ENCODE measurements around the gene LFNG. TPM values are rescaled to one million over a fixed set of nuclear protein-coding genes. Genes with fewer than 3 reads are reported as not detected.

Gene LFNG
- total RNA-seq, 1 experiment from 2014 or later: 0.19 TPM

DNA sequence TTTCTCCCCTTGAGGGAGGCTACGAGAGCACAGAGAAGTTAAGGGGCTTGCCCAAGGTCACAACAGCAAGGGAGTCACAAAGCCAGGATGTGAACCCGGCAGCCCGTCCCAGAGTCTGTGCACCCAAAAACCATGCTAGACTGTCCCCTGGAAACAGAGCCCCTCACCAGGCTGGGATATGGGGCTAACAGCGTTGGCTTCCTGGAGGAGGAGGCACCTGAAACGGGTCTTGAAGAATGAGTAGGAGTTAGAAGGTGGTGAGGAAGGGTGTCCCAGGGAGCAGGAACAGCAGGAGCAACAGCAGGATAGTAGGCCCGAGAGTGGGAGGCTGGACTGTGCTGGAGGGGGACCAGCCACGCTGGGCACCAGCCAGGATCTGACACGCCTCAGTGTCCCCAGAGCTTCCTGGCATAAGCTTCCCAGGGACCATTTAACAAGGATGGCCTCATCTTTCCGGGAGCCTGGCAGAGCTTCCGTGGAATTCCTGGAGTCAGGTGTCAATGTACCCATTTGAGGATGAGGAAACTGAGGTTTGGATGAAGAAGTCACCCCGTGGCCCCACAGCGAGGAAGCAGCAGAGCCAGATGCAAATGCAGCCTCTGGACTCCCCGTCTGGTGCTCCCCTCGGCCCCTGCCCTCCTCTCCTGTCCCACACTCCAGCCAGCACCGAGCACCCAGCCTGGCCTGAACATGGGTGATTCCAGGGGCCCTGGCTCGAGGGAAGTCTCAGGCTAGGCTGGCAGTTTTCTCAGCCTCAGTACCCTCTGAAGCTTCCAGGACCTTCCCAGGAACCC, 40.1 kb upstream of the LFNG start:
- Histone ChIP-seq H3K4me3 (ENCODE audit: low read length) (no peak overlapping the region), H3K4me2 (ENCODE audit: low read depth, low read length, poor library complexity, severe bottlenecking) (no peak overlapping the region), H3K9me3 (ENCODE audit: low read length) (no peaks in the 10 kb centered on the region), H3K27ac (ENCODE audit: low read length) (no peak overlapping the region), H4K20me1 (ENCODE audit: insufficient read depth, low read depth, low read length) (no peaks in the 10 kb centered on the region), H2AFZ (ENCODE audit: low read length) (no peak overlapping the region), H3K9me2 (replicated peaks; ENCODE audit: insufficient read depth, low read length) (no peaks in the 10 kb centered on the region), H3K27me3 (ENCODE audit: low read length) (no peaks in the 10 kb centered on the region), H3K79me2 (ENCODE audit: low read length) (no peaks in the 10 kb centered on the region), H3K4me1 (ENCODE audit: low read length) (no peaks in the 10 kb centered on the region), H3K9ac (ENCODE audit: low read length) (no peak overlapping the region), H3K36me3 (ENCODE audit: insufficient read depth, low read length) (no peaks in the 10 kb centered on the region)
- no peak for DNase-seq

DNA sequence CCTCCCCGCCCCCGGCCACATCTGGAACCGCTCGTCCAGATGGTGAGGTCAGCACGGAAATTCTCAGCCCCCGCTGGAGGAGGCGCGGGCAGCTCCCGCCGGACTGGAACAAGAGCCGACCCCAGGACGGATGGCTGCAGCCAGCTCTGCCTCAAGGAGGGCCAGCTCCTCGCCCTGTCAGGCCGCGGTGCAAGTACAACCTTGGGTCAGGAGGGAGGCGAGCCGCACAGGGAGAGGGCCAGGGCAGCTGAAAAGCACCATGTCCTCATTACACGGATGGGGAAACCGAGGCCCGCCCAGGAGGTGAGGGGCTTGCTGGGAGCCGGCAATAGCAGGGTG, 39.5 kb upstream of the LFNG start:
- no peaks in the 10 kb centered on the region for H4K20me1 ChIP-seq (ENCODE audit: insufficient read depth, low read depth, low read length)
- H3K4me1 ChIP-seq (ENCODE audit: low read length): no peaks in the 10 kb centered on the region
- H3K27ac ChIP-seq (ENCODE audit: low read length): no peak overlapping the region
- H3K4me2 ChIP-seq (ENCODE audit: low read depth, low read length, poor library complexity, severe bottlenecking): no peak overlapping the region
- H3K79me2 ChIP-seq (ENCODE audit: low read length): no peaks in the 10 kb centered on the region
- no peaks in the 10 kb centered on the region for H3K9me2 ChIP-seq (replicated peaks; ENCODE audit: insufficient read depth, low read length)
- H3K4me3 ChIP-seq (ENCODE audit: low read length): no peak overlapping the region
- no peak overlapping the region for H3K9ac ChIP-seq (ENCODE audit: low read length)
- DNase-seq: no peak
- H3K36me3 ChIP-seq (ENCODE audit: insufficient read depth, low read length): no peaks in the 10 kb centered on the region
- H2AFZ ChIP-seq (ENCODE audit: low read length): no peak overlapping the region
- no peaks in the 10 kb centered on the region for H3K9me3 ChIP-seq (ENCODE audit: low read length)
- H3K27me3 ChIP-seq (ENCODE audit: low read length): no peaks in the 10 kb centered on the region

DNA sequence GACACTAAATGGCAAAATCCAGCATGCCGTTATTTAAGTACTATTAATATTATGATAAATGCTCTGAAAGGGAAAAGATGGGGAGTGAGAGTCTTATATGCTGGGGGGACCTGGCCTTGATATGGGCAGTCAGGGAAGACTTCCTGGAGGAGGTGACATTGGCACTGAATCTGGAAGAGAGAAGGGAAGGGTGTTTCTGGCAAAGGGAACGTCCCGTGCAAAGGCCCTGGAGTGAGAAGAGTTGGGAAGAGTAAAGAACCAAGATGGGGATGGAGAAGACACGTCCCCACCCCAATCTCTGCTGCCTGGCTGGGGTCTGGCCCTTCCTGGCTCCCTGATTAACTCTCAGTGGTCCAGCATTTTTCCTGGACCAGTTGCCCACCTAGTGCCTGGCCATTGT, 38.4 kb upstream of the LFNG start:
- H3K27ac ChIP-seq (ENCODE audit: low read length): no peak overlapping the region
- no peak overlapping the region for H3K4me2 ChIP-seq (ENCODE audit: low read depth, low read length, poor library complexity, severe bottlenecking)
- DNase-seq: no peak
- no peaks in the 10 kb centered on the region for H3K9me3 ChIP-seq (ENCODE audit: low read length)
- no peaks in the 10 kb centered on the region for H3K4me1 ChIP-seq (ENCODE audit: low read length)
- H3K9me2 ChIP-seq (replicated peaks; ENCODE audit: insufficient read depth, low read length): no peaks in the 10 kb centered on the region
- no peak overlapping the region for H3K9ac ChIP-seq (ENCODE audit: low read length)
- H3K36me3 ChIP-seq (ENCODE audit: insufficient read depth, low read length): no peaks in the 10 kb centered on the region
- no peak overlapping the region for H2AFZ ChIP-seq (ENCODE audit: low read length)
- no peak overlapping the region for H3K4me3 ChIP-seq (ENCODE audit: low read length)
- no peaks in the 10 kb centered on the region for H3K79me2 ChIP-seq (ENCODE audit: low read length)
- no peaks in the 10 kb centered on the region for H3K27me3 ChIP-seq (ENCODE audit: low read length)
- H4K20me1 ChIP-seq (ENCODE audit: insufficient read depth, low read depth, low read length): no peaks in the 10 kb centered on the region

DNA sequence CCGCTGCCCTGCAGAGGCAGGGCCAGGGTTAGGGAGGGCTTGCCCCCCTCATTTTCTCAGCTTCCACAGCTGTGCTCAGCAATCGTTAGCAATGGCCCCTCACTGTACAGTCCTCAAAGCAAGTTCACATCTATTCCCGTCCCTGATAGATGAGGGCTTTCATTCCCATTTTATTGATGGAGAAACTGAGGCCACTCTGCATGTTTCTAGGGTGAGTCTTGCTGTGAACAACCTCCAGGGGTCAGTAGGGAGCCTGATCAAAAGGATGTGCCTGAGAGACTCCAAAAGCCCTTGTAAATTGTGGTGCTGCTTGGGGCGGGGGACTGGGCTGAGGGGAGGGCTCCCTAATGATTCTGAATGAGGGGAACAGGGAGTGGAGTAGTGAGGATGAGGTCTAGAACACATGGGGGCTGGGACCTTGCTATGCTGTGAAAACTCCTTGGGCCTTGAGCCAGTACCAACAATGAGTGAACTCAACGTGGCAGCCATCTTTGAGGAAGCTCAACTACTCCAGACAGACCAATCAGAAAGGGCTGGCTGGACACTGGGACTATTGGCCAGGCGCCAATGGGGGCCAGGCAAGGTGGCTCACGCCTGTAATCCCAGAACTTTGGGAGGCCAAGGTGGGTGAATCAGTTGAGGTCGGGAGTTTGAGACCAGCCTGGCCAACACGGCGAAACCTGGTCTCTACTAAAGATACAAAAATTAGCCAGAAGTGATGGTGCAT, 36.7 kb upstream of the LFNG start:
- no peaks in the 10 kb centered on the region for H3K9me2 ChIP-seq (replicated peaks; ENCODE audit: insufficient read depth, low read length)
- no peaks in the 10 kb centered on the region for H3K27me3 ChIP-seq (ENCODE audit: low read length)
- peak; percentile 52 for DNase-seq
- H3K9me3 ChIP-seq (ENCODE audit: low read length): no peaks in the 10 kb centered on the region
- no peaks in the 10 kb centered on the region for H4K20me1 ChIP-seq (ENCODE audit: insufficient read depth, low read depth, low read length)
- no peak overlapping the region for H3K4me3 ChIP-seq (ENCODE audit: low read length)
- no peak overlapping the region for H3K4me2 ChIP-seq (ENCODE audit: low read depth, low read length, poor library complexity, severe bottlenecking)
- no peaks in the 10 kb centered on the region for H3K36me3 ChIP-seq (ENCODE audit: insufficient read depth, low read length)
- H3K9ac ChIP-seq (ENCODE audit: low read length): no peak overlapping the region
- H2AFZ ChIP-seq (ENCODE audit: low read length): no peak overlapping the region
- H3K4me1 ChIP-seq (ENCODE audit: low read length): no peaks in the 10 kb centered on the region
- no peak overlapping the region for H3K27ac ChIP-seq (ENCODE audit: low read length)
- H3K79me2 ChIP-seq (ENCODE audit: low read length): no peaks in the 10 kb centered on the region

DNA sequence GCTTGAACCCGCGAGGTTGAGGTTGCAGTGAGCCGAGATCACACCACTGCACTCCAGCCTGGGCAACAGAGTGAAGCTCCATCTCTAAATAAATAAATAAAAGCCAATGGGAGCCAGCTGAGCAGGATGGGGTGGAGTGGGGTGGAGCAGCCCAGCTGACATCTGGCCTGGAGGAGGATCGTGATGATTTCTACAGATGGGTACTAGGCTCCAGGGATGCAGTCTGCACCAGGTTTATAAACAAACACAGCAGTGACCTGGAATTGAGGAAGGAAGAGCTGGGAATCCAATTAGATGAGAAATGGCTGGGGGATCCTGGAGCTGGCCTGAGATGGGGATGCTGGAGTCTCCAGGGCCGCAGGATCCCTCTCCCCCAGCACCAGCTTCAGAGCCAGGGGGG, 36.1 kb upstream of the LFNG start:
- Histone ChIP-seq H3K27me3 (ENCODE audit: low read length) (no peaks in the 10 kb centered on the region), H3K4me3 (ENCODE audit: low read length) (no peak overlapping the region), H3K4me2 (ENCODE audit: low read depth, low read length, poor library complexity, severe bottlenecking) (no peak overlapping the region), H3K36me3 (ENCODE audit: insufficient read depth, low read length) (no peaks in the 10 kb centered on the region), H3K79me2 (ENCODE audit: low read length) (no peaks in the 10 kb centered on the region), H3K9ac (ENCODE audit: low read length) (no peak overlapping the region), H3K9me3 (ENCODE audit: low read length) (no peaks in the 10 kb centered on the region), H4K20me1 (ENCODE audit: insufficient read depth, low read depth, low read length) (no peaks in the 10 kb centered on the region), H3K9me2 (replicated peaks; ENCODE audit: insufficient read depth, low read length) (no peaks in the 10 kb centered on the region), H2AFZ (ENCODE audit: low read length) (no peak overlapping the region), H3K27ac (ENCODE audit: low read length) (no peak overlapping the region), H3K4me1 (ENCODE audit: low read length) (no peaks in the 10 kb centered on the region)
- DNase-seq: no peak

DNA sequence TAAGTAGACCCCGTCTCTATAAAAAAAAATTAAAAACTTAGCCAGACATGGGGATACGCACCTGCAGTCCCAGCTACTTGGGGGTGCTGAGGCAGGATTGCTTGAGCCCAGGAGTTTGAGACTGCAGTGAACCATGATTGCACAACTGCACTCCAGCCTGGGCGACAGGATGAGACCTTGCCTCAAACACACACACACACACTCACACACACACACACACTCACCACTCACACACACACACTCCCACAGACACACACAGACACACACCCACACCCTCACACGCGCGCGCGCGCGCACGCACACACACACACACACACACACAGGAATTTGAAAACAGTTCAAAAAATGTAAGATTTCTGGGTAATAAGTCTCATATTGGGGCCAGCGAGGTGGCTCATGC, 34.7 kb upstream of the LFNG start:
- Histone ChIP-seq H3K27me3 (ENCODE audit: low read length) (no peaks in the 10 kb centered on the region), H3K9ac (ENCODE audit: low read length) (no peak overlapping the region), H3K4me1 (ENCODE audit: low read length) (no peaks in the 10 kb centered on the region), H3K4me3 (ENCODE audit: low read length) (no peak overlapping the region), H3K36me3 (ENCODE audit: insufficient read depth, low read length) (no peaks in the 10 kb centered on the region), H2AFZ (ENCODE audit: low read length) (no peak overlapping the region), H3K9me2 (replicated peaks; ENCODE audit: insufficient read depth, low read length) (no peaks in the 10 kb centered on the region), H3K79me2 (ENCODE audit: low read length) (no peaks in the 10 kb centered on the region), H3K27ac (ENCODE audit: low read length) (no peak overlapping the region), H4K20me1 (ENCODE audit: insufficient read depth, low read depth, low read length) (no peaks in the 10 kb centered on the region), H3K4me2 (ENCODE audit: low read depth, low read length, poor library complexity, severe bottlenecking) (no peak overlapping the region), H3K9me3 (ENCODE audit: low read length) (no peaks in the 10 kb centered on the region)
- DNase-seq: no peak

DNA sequence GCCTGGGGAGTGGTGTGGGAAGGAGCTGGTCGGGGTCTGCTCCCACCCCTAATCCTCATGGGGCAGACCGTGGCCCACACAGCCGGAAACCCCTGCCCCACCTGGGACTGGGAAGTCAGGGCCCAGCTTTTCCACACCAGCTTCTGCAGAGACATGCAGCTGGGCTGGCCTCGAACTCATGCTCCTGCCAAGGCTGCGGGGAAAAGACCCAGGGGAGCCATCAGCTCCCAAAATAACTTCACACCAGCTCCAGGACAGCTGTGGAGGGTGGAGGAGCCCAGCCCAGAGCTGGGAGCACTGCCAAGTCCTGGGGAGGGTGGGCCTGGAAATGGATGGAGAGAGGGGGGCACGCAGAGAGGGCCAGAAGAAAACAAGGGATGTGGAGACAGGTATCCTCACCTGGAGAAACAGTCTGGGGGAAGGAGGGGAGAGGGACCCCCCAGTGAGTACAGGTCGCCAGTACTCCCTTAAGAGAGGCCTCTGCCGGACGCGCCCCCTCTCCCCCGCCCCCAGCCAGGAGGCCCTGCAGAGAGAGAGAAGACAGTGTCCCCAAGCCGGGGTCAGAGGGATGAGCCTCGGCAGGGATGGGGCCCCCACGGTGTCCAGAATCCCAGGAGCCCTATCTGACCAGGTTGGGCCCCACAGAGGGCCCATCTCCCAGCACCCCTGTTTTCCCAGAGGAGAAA, 31.8 kb upstream of the LFNG start:
- Histone ChIP-seq H3K4me3 (ENCODE audit: low read length) (no peak overlapping the region), H3K79me2 (ENCODE audit: low read length) (no peaks in the 10 kb centered on the region), H3K27ac (ENCODE audit: low read length) (no peak overlapping the region), H3K9me2 (replicated peaks; ENCODE audit: insufficient read depth, low read length) (no peaks in the 10 kb centered on the region), H3K4me2 (ENCODE audit: low read depth, low read length, poor library complexity, severe bottlenecking) (no peak overlapping the region), H3K4me1 (ENCODE audit: low read length) (no peaks in the 10 kb centered on the region), H3K9me3 (ENCODE audit: low read length) (no peaks in the 10 kb centered on the region), H4K20me1 (ENCODE audit: insufficient read depth, low read depth, low read length) (no peaks in the 10 kb centered on the region), H3K36me3 (ENCODE audit: insufficient read depth, low read length) (no peaks in the 10 kb centered on the region), H3K27me3 (ENCODE audit: low read length) (no peaks in the 10 kb centered on the region), H2AFZ (ENCODE audit: low read length) (no peak overlapping the region), H3K9ac (ENCODE audit: low read length) (no peak overlapping the region)
- no peak for DNase-seq

DNA sequence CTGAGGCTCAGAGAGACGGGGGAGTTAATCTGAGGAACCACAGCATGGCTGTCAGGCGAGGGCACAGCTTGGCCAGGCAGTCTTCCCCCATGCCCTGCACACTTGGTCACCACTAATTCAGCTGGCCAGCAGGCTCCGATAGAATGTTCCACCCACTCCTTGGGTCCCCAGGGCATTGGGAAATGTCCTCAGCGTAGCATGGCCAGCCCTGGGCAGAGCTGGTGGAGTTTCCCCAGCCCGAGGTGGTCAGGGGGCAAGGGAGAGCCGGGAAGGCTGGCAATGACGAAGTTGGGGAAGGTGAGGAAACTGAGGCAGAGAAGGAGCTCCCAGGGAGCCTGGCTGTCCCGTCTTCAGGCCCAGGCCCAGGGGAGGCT, 31.3 kb upstream of the LFNG start:
- no peaks in the 10 kb centered on the region for H3K9me3 ChIP-seq (ENCODE audit: low read length)
- no peak overlapping the region for H3K4me2 ChIP-seq (ENCODE audit: low read depth, low read length, poor library complexity, severe bottlenecking)
- H2AFZ ChIP-seq (ENCODE audit: low read length): no peak overlapping the region
- no peak overlapping the region for H3K4me3 ChIP-seq (ENCODE audit: low read length)
- DNase-seq: no peak
- no peak overlapping the region for H3K9ac ChIP-seq (ENCODE audit: low read length)
- no peak overlapping the region for H3K27ac ChIP-seq (ENCODE audit: low read length)
- H3K9me2 ChIP-seq (replicated peaks; ENCODE audit: insufficient read depth, low read length): no peaks in the 10 kb centered on the region
- no peaks in the 10 kb centered on the region for H3K36me3 ChIP-seq (ENCODE audit: insufficient read depth, low read length)
- H4K20me1 ChIP-seq (ENCODE audit: insufficient read depth, low read depth, low read length): no peaks in the 10 kb centered on the region
- no peaks in the 10 kb centered on the region for H3K79me2 ChIP-seq (ENCODE audit: low read length)
- no peaks in the 10 kb centered on the region for H3K27me3 ChIP-seq (ENCODE audit: low read length)
- no peaks in the 10 kb centered on the region for H3K4me1 ChIP-seq (ENCODE audit: low read length)
